C4-2B (cell line): ENCODE measurements around the gene HOXD11.

Experiments used
- H3K27ac ChIP-seq: fragments of 450-650 bp; 2 replicates; pipeline ENCODE4 v1.5.1; 2017
- ZFX ChIP-seq: fragments of 450-650 bp; IDR thresholded peaks from 2 replicates; pipeline ENCODE4 v1.6.1; 2017
- TF ChIP-seq, protein P1 (sequence below): fragments of 450-650 bp; conservative IDR thresholded peaks from 2 replicates; pipeline ENCODE4 v1.5.1; 2017; ENCODE audit warnings: mild to moderate bottlenecking

HOXD11 gene

DNA sequence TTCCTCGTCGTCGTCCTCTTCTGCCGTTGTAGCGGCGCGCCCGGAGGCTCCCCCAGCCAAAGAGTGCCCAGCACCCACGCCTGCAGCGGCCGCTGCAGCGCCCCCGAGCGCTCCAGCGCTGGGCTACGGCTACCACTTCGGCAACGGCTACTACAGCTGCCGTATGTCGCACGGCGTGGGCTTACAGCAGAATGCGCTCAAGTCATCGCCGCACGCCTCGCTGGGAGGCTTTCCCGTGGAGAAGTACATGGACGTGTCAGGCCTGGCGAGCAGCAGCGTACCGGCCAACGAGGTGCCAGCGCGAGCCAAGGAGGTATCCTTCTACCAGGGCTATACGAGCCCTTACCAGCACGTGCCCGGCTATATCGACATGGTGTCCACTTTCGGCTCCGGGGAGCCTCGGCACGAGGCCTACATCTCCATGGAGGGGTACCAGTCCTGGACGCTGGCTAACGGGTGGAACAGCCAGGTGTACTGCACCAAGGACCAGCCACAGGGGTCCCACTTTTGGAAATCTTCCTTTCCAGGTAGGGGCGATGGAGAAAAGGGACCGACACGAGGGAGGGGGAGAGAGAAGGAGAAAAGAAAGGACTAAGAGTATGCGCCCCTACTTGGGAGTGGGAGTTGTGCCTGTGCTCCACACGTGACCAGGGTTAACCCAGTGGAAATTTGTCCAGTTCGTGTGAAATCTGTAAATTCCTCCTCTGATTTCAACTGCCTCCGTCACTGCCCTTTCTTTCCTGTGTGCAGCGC lies 13.8 kb upstream of the HOXD11 start:
- TF ChIP-seq, protein P1, sequence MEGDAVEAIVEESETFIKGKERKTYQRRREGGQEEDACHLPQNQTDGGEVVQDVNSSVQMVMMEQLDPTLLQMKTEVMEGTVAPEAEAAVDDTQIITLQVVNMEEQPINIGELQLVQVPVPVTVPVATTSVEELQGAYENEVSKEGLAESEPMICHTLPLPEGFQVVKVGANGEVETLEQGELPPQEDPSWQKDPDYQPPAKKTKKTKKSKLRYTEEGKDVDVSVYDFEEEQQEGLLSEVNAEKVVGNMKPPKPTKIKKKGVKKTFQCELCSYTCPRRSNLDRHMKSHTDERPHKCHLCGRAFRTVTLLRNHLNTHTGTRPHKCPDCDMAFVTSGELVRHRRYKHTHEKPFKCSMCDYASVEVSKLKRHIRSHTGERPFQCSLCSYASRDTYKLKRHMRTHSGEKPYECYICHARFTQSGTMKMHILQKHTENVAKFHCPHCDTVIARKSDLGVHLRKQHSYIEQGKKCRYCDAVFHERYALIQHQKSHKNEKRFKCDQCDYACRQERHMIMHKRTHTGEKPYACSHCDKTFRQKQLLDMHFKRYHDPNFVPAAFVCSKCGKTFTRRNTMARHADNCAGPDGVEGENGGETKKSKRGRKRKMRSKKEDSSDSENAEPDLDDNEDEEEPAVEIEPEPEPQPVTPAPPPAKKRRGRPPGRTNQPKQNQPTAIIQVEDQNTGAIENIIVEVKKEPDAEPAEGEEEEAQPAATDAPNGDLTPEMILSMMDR = peak; percentile 41
- TF ChIP-seq ZFX = no peak
- peak overlapping the region; percentile 34 for H3K27ac ChIP-seq

DNA sequence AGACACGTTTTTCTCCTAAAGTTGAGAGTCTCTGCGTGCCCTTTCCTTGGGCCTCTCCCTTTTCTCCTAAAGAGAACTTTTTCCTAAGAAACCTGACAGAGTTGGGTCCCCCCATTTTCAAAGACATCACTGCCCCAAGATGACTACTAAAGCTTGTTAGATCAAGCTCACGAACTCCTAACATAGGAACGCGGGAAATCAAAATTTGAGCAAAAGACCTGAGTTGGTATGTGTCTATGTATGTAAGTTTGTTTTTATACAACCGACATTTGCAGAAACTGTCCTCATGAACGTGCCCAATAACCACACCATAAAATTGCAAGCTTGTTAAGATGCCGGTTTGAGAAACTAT lies 13.2 kb upstream of the HOXD11 start:
- TF ChIP-seq ZFX = no peak
- TF ChIP-seq, protein P1 = no peak
- no peak overlapping the region for H3K27ac ChIP-seq

DNA sequence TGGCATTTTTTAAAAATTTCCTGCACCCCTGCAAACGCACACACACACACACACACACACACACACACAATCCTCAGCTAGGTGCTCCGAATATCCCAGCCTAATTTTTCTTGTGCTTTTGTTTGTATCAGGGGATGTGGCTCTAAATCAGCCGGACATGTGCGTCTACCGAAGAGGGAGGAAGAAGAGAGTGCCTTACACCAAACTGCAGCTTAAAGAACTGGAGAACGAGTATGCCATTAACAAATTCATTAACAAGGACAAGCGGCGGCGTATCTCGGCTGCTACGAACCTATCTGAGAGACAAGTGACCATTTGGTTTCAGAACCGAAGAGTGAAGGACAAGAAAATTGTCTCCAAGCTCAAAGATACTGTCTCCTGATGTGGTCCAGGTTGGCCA lies 12.7 kb upstream of the HOXD11 start:
- TF ChIP-seq, protein P1 = no peak
- TF ChIP-seq ZFX = no peak
- H3K27ac ChIP-seq = no peak overlapping the region

DNA sequence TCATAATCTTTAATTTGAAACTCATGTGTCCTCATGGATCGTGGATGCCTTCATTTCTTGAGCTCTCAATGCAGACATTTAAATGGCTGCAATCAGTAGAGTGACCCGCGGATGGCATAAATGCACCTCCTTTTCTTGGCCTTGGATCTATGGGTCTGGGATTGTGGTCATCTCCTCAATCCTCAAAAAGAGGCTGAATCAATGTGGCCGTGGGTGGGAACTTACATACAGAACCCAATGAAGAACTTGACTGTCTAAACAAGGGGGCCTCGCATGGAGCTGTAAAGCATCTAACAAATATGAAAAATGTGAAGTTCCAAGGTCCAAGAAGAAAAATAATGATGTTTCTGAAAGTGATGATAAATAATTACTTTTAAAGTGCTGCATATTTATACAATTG lies 11.7 kb upstream of the HOXD11 start:
- no peak for TF ChIP-seq ZFX
- TF ChIP-seq, protein P1 = no peak
- H3K27ac ChIP-seq = no peak overlapping the region

DNA sequence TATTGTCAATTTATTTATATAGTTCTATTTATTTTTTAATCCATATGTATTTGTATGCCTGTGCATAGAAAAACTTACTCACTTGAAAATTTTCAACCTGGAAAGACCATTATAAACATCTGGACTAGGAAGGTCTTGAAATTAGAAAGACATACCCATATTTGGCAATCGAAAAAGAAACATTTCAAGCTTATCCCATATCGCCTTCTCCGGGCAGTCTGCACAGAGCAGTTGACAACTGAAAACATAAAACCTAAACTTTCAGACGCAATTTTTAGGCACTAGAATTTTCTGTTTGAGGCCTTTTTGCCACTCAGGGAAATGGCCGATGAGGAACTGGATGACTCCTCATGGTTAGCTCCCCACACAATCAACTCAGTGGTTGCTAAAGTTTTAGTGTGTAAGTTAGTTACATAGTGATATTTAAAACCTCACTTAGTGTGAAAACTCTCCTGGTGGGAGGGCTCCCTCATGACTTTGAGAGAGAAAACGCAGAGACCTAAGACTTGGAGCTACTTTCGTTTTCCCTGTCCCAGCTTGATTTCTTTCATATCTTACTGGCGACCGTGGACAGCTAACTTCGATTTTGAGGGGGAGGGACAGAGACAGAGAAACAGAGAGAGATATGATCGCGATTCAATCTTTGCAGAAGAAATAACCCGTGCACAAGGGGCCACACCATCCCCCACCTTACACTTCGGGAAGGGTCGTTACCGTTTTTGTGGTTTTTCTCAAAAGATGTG lies 10.7 kb upstream of the HOXD11 start:
- no peak for TF ChIP-seq ZFX
- H3K27ac ChIP-seq = no peak overlapping the region

DNA sequence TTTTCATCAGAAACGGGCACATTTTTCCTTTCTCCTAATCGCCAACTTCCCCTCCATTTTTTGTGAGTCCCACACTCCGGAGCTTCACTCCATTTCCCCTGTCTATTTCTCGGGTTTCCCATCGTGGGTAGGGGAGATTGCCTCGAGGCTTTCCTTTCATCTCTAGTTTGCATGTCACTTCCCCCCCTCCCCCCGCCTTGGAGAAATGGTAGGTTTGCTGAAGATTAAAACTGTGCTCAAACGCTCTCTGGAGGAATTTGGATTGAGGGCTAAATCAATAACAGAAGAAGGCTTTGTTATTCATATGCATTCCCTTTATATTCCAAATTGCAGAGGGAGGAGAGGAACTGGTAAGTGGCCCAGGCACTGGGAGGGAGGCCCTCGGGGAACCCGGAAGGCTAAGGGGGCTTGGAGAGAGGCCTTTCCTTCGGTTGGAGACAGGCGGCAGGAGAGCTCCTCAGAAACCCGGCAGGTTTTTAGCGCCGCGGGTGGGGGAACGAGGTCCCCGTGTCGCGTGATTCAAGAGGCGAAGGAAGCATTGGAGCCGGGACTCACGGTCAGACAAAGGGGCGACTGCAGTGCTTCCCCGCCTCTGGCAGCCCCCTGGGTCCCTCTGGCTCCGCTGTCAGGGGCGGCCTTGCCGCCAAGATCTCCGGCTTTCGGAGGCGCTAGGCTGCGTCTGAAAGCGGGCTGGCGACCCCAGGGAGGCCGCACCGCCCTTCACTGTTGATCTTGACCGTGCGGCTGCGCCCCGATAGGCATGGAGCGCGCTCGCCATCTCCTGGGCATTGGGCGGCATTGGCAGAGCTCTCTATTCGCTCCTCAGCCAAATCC lies 9.9 kb upstream of the HOXD11 start:
- TF ChIP-seq, protein P1 = peak; percentile 90
- no peak for TF ChIP-seq ZFX
- H3K27ac ChIP-seq = peak overlapping the region; percentile 30; the same call in 1 of the 2 replicates

DNA sequence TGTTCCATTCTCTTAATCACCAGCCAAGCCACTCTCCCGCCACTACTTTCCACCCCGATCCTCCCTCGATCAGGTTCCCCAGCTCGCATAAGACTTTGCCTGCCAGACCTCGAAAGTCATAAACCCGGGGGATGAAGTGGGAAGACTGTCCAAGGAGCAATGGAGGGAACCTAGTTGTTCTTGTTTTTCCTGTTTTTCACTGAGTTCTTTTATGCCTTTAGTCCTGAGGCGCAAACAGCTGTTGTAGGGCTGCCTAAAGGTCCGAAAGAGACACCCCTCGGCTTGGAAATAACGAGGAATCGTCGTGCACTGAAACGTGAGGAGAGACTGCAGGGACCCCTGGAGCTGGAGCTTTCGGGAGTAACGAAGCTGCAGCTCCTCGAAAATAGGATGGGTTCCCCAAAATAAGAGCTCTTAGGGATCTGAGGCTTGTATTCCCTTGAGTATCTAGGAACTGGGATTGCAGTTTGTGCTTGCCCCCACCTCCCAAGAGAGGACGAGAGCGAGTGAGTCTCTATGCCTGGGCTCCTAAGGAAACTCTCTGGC lies 9.2 kb upstream of the HOXD11 start:
- no peak for TF ChIP-seq ZFX
- TF ChIP-seq, protein P1 = peak; percentile 37
- peak overlapping the region; percentile 30; the same call in 1 of the 2 replicates for H3K27ac ChIP-seq
